GM21528 (cell line): ENCODE results near the gene ENGASE.
A peak's percentile ranks its signal among the peaks of the same experiment; 100 is the strongest.
"Not testable (repeated sequence)": the region's sequence is repeated elsewhere in the genome, so short reads cannot be mapped to it uniquely, and the experiment has no call there.

Experiments
- ATAC-seq: cut with Tn5 transposase; IDR thresholded peaks from one replicate; pipeline ENCODE4 v1.9.1; 2021; ENCODE audit warnings: mild to moderate bottlenecking, moderate library complexity; ENCODE audit not compliant: unreplicated experiment, low FRiP score

The ENGASE gene, protein sequence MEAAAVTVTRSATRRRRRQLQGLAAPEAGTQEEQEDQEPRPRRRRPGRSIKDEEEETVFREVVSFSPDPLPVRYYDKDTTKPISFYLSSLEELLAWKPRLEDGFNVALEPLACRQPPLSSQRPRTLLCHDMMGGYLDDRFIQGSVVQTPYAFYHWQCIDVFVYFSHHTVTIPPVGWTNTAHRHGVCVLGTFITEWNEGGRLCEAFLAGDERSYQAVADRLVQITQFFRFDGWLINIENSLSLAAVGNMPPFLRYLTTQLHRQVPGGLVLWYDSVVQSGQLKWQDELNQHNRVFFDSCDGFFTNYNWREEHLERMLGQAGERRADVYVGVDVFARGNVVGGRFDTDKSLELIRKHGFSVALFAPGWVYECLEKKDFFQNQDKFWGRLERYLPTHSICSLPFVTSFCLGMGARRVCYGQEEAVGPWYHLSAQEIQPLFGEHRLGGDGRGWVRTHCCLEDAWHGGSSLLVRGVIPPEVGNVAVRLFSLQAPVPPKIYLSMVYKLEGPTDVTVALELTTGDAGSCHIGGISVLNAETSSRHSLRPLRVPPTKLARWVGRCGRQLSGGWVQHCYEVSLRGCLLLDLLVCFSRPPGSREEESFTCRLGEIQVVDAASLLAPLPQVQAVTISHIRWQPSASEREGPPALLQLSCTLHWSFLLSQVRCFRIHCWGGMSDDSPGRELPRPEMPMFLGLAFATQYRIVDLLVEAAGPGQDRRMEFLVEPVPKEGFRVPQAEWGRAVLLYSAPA

DNA sequence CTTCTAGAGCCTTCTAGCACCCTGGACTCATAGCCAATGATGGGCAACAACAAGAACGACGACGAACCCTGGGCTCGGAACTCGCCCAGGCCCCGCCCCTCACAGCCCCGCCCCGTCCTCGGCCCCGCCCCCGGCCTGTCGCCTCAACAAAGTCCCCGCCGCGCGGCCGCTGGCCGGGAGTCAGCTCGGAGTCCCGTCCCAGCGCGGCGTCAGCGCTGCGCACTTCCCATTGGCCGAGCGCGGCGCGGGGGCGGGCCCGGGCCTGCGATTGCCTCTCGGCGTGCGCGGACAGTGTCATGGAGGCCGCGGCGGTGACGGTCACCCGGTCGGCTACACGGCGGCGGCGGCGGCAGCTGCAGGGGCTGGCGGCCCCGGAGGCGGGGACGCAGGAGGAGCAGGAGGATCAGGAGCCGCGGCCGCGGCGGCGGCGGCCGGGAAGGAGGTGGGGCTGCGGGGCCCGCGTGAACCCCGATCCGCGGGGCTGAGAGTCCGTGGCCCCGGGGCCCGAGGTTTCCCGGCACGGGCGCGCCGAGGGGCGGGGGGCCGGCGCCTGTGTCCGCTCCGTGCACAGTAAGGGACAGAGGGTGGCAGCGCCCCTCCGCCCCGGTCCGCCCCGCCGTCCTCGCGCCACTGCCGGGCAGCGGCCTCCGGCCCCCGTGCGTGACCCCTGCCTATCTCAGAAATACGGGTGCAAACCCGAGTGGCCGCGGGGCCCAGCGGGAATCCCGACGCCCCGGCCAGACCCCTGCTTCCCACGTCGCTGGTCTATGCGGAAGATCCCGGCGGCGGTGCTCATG is at the start of gene ENGASE:
Gene ENGASE (plus strand): TSS at position 176 of the 797 bp plus-strand sequence. CDS start 121 bp downstream, at position 297.
- ATAC-seq = peak; percentile 89

DNA sequence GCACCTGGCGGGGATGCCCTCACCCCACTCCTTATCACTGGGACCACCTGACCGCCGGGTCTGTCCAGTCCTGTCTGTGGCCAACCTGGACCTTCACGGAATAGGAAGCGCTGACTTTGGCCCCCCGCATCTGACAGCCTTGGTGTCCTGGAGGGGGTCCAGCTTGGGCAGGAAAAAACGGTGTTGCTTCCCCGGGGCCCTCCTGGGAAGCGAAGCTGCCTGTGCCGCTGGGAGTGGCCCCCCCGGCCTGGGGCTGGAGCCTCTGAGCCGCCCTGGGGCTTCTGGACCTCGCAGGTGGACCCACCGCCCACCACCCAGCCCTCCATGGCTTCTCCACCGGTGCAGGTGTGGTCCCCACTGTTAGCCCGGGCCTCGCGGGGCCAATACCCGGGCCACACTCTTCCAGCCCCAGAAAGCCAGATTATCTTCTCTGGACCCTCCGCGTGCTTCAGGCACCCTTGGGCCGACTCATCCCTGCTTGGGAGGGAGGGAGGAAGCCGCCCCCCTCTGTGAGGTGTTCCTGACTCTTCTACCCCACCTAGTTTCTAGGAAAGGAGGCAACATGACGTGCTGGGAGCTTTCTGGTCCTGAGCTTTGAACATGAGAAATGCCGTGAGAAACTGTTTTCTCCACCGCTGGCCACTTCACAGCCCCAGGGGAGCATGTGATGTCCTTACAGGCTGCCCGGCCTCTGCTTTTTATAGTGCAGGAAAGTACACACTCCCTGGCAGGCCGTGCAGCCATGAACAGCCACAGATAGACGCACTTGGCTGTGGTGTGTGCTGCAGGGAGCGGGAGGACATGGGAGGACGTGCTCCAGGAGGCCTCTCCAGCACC is 49.5 kb upstream of the ENGASE start:
- no peak for ATAC-seq

DNA sequence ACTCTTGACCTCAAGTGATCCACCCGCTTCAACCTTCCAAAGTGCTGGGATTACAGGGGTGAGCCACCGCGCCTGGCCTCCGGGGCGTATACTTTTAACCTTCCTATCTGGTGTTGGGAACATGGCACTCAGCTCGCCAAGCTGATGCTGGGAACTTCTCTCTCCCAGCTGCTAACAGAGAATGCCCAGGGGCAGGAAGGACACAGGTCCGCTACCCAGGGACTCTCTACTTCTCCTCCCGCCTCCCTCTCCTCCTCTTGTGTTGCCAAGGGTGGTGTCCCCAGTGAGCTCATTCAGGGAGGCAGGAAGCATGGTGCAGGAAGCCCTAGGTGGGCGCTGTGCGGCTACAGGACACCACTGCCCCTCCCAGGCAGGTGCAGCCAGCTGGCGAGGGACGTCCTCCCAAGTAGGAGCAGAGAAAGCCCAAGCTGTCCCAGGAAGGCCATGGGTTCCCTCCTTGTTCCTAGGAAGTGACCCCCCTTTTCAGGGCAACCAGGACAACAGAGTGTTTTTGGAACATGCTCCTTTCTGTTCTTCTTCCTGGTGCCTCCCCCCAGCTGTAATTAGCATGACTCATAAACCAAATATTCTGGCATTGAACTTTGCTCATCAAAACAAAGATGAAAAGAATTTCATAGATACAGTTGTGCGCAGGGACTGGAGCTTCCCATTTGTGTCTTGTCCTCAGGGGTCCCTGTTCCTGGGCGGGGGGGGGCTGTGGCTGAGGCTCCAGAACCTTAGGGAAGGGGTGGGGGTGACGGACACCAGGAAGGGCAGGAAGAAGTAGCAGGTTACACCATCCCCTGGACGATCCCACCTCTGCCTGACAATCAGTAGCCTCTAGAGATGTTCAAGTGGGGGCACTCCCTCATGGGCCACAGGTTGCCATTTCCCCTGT is 48.0 kb upstream of the ENGASE start:
- no peak for ATAC-seq

DNA sequence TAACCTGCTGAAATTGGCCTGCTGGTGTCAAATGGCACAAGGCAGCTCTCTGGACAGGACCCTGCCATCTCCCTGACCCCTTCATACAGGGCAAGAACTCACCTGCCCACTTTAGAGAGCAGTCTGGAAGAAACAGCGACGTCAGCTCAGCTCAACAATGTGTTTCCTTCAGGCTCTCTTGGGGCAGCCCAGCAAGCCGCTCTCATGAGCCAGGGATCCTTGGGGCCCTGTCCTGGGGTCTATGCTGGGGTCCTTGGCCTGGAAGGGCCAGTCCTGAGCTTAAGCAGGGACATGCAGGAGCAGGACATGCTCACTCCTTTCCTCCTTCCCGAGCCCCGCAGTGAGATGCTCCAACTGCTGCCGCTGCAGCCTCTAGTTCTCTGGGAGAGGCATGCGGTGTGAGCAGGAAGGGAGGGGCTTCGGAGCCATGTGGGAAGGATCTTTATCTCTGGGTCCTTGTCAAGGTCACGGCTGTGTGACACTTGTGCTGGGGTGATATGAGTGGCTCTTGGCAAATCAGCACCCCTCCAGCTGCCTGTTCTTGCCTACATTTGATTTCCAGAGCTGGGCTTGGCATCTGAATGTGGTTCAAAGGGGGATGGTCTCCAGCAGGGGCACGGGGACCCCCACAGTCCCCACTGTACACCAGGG is 47.2 kb upstream of the ENGASE start:
- ATAC-seq = no peak

DNA sequence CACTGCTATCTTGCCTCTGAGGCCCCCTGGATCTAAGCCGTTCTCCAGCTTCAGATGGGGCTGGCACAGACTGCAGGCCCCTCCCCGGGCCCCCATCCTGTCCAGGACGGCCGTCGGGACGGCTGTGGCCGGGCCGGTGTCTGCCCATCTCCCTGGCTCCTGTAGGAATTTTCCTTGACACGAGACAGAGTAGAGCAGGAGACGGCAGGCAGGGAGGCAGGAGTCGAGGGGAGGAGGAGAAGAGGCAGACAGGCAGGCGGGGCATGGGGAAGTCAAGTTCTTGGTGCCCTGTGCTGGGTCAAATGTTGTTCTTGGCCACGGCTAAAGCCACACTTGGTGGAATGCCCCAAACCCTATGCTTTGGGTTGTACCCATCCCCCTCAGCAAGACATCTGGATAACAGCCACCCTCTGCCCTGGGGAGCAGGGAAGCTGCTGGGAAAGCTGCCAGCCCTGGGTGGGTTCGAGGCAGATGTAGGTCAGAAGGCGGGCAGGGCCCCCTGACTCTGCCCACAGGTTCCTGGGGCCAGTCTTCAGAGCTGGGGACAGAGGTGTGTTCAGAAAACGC is 46.6 kb upstream of the ENGASE start:
- ATAC-seq = no peak

DNA sequence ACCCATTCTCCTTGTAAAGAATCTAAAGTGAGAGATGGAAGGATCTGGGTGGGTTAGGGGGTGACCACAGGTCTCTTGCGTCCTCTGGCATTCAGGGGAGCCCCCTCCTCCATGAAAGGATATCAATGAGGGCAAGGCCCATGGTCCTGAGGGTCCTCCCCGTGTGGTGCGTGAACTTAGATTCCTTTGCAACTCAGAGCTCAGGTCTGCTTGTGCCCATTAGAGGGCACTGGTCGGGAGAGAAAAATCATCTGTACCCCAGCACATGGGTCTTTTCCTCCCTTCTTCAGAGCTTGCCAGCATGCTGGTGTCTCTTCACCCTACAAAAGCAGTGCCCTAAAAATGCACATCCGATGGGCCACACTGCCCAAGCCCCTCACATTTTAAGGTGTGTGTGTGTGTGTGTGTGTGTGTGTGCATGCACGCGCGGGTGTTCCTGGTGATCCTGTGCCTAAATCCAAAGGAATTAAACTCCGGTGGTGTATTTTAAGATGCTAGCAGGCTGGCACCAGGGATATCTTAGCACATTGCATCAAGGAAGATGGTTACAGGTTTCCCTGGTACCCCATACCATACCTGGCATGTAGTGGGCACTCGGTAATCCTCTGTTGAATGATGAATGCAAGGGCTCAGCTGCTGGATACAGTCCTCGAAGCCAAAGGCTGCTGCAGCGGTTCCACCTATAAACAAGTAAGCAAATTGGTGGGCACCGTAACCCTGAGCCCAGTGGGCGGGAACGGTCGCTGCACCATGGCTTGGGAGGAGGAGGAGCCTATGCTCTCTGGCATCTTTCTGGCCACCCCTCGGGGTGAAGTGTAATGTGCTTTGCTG is 45.9 kb upstream of the ENGASE start:
- no peak for ATAC-seq

DNA sequence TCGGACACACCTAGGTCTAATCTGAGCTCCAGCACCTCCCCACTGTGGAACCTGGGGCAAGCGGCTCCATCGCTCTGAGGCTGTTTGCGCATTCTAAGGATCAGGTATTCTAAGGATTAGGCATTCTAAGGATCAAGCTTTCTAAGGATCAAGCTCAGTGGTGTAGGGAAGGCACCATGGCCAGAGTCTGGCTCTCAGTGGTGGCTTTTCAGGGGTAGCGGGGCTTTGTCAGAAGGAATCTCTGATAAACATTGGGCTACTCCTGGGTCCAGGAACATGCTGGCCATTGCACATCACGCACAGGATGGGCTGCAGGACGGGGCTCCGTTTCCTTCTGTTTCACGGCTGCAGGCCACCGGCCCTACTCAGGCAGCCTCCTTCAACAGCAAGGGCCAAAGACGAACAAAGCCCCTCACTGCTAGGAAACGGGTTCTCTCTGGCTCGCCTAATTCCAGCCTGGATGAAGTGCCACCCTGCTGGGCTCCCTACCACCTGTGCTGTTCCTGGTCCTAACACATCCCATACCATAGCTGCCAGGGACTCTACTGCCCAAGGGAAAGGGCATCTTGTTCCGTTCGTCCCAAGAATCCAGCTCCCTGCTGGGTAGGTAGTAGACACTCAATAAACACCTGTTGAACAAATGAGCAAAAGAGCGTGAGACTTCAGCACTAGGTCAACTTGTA is 45.2 kb upstream of the ENGASE start:
- ATAC-seq = no peak

DNA sequence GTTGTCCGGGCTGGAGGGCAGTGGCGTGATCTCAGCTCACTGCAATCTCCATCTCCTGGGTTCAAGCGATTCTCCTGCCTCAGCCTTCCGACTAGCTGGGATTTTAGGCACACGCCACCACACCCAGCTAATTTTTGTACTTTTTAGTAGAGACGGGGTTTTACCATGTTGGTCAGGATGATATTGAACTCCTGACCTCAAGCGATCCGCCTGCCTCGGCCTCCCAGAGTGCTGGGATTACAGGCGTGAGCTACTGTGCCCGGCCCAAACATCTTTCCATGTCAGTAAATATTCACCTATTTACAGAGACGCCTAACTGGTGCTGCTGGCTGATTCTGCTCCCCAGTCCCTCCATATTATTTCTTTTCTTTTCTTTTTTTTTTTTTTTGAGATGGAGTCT is 44.0 kb upstream of the ENGASE start:
- ATAC-seq = not testable (repeated sequence)

DNA sequence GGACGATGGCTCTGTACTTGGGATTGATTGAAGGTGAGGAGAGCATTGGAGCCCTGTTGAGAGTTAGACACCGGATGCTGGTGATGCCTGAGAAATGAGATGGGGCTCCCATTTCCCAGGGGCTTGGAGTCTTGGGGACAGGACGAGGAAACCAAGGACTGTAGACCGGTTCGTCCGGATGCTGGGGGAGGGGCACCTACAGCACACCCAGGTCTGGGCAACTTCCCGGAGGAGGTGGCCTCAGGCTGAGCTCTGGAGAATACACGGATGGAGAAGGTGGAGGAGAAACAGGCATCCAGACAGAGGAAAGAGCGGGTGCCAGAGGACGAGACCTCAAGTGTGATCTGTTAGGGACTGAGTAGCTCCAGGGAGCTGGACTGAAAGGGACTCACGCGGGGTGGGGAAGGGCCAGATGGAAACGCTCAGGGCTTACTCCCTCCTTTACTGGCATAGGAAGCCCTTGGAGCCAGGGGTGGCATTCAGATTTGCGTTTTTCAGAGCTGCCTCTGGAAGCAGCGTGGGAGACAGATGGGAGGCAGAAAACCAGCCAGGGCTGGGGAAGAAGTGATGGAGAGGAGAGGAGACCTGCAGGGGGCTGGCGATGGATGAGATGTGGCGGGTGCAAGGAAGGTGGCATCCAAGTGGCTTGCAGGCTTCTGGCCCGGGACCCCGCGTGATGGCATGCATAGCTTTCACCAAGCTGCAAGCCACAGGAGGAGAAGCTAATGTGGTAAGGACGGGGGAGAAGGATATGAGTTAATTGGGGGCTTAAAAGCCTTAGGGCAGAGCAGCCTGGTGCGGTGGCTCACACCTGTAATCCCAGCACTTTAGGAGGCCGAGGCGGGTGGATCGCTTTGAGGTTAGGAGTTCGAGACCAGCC is 42.4 kb upstream of the ENGASE start:
- no peak for ATAC-seq

DNA sequence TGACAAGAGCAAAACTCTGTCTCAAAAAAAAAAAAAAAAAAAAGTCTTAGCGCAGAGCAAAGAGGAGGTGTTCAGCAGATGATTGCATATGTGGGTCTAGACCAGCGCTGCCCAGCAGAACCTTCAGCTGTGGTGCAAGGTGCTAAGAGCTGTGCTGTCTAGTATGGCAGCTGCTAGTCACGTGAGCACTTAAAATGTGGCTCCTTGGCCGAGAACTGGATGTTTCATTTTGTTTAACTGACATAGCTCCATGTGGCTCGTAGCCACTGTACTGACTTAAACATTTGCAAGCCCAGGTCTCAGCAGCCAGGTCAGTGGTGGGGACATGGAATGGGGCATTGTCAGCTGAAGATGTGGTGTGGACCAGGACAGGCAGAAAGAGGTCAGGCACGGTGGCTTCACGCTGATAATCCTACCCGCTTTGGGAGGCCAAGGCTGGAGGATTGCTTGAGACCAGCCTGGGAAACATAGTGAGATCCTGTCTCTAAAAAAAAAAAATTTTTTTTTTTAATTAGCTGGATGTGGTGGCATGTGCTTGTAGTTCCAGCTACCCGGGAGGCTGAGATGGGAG is 41.5 kb upstream of the ENGASE start:
- ATAC-seq = no peak

DNA sequence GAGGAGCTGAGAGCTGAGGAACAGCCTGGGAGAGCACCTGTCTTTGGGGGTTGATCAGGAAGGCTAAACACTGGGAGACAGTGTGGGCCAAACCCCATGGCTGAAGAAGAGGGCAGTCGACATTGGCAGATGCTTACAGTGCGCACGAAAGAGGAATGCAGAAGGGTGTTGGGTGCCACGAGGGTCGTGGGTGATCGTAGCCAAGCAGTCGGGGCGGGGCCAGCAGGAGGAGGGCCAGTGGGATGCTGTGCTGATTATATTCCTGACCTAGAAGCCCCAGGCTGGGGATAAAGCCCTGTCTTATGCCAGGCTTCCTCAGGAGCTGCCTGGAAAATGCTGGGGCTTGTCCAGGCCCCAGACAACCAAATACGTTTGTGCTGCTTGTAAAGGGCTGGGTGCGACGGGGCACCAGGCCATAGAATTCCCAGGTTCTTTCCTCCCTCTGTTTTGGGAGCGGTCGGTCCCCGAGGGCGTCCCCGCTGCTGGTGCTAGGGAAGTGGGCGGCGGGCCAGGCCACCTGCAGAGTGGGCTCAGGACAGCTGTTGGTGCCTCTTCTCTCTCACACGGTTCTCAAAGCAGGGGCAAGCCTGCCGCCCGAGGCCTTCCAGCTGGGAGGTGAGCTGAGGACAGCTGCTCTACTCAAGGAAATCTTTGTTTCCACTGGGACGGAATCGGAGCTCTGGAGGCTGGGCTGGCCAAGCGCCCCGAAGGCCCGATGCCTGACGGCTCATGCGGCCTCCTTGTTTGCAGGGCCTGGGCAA is 40.7 kb upstream of the ENGASE start:
- no peak for ATAC-seq

DNA sequence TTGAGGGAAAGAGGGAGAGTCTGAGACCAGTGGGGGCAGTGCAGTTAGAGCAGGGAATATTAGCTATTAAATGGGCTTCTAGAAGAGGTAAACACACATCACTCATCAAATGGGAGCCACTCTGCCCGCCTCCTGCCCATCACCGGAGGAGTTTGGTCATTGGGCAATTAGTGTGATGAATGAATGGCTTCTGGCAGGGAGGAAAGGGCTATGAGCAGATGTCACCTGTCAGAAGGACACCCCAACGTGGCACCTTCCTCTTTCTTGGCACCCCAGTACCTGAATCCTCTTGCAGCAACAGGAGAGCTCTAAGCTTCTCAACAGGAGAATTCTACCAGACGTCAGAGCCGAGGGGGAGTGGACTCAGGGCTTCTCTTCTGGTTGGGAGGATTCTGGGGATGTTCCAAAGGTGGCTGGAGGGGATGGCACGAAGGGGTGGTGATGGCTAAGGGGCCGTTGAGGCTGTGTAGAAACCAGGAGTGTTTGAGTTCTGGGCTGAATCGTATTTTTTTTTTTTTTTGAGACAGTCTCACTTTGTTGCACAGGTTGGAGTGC is 39.6 kb upstream of the ENGASE start:
- ATAC-seq = no peak

DNA sequence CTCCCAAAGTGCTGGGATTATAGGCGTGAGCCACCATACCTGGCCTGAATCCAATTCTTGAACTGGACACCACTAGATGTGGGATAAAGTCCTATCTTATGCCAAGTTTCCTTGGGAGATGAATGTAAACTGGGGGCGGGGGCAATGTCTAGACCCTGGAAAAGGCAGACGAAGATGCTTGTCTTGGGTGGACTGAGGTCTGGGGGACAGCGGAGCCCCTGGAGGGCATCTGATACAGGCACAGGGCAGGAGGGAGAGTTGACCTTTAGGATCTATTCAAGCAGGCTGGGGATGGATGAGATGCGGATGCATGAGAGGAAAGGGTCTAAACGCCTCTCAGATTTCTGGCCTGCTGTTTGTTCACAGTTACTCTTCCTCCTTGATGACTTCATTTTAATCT is 38.9 kb upstream of the ENGASE start:
- ATAC-seq = no peak

DNA sequence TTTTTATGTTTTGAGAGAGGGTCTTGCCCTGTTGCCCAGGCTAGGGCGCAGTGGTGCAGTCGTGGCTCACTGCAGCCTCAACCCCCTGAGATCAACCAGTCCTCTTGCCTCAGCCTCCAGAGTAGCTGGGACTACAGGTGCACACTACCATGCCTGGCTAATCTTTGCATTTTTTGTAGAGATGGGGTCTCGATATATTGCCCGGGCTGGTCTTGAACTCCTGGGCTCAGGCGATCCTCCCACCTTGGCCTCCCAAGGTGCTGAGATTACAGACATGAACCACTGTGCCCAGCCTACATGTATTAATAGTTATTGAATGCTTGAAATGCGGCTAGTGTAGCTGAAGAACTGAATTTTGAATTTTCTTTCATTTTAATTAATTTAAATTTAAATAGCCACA is 38.4 kb upstream of the ENGASE start:
- no peak for ATAC-seq

DNA sequence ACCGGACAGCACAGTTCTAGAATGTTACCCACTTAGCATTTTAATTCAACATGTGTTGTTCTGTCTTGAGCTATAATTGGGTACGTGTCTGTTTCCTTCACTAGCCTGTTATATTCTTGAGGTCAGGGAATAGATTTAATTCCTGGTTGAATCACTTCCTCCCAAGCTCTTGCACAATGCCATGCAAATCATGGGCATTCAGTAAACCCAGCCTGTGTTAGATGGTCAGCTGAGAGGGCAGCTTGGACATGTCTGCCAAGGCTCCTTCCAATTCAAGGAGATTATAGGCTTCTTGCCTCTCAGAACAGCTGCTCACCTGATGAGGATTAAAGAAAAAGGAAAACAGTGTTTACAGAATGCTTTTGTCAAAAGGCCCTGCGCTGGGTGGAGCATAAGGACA is 38.0 kb upstream of the ENGASE start:
- no peak for ATAC-seq
